Spleen (tissue), 13 donors: ENCODE data around the gene RIPOR1. TPM values are rescaled to one million over a fixed set of nuclear protein-coding genes. Genes with fewer than 3 reads are reported as not detected.
A peak's percentile ranks its signal among the peaks of the same experiment; 100 is the strongest.

Experiments used
- DNase-seq: peaks from one replicate; pipeline ENCODE4 v3.0.0-alpha.2; 2020
- H3K27ac ChIP-seq, 8 donors: fragments of 200-600 bp; sonication (generic) in 7 of 8; 1 replicate in 4 of 8; 2 replicates in 4 of 8; pipeline versions ENCODE4 v1.5.0 to v1.8.0; 2016 to 2021; ENCODE audit warnings: inconsistent platforms in 4 of 8, mild to moderate bottlenecking in 4 of 8, moderate library complexity in 1 of 8
- H3K27me3 ChIP-seq, 7 donors: fragments of 200-600 bp; sonication (generic) in 6 of 7; replicated peaks in 1 of 7; 1 replicate in 4 of 7; 2 replicates in 3 of 7; pipeline versions ENCODE4 v1.5.0 to v1.8.0; 2016 to 2021; ENCODE audit warnings: inconsistent platforms in 3 of 7, mild to moderate bottlenecking in 1 of 7
- H3K36me3 ChIP-seq, 6 donors: fragments of 200-600 bp; sonication (generic) in 5 of 6; 1 replicate in 4 of 6; 2 replicates in 2 of 6; pipeline versions ENCODE4 v1.5.0 to v1.8.0; 2016 to 2021; ENCODE audit warnings: inconsistent platforms in 2 of 6
- H3K4me1 ChIP-seq, 6 donors: fragments of 200-600 bp; sonication (generic) in 5 of 6; 1 replicate in 3 of 6; 2 replicates in 3 of 6; pipeline versions ENCODE4 v1.5.0 to v1.8.0; 2016 to 2021; ENCODE audit warnings: inconsistent platforms in 3 of 6
- H3K4me3 ChIP-seq, 8 donors: fragments of 200-600 bp; sonication (generic) in 7 of 8; 1 replicate in 4 of 8; 2 replicates in 4 of 8; pipeline versions ENCODE4 v1.5.0 to v1.8.0; 2016 to 2021; ENCODE audit warnings: inconsistent platforms in 4 of 8, mild to moderate bottlenecking in 4 of 8, moderate library complexity in 2 of 8
- H3K9me3 ChIP-seq, 8 donors: fragments of 200-600 bp; sonication (generic) in 7 of 8; 1 replicate in 4 of 8; 2 replicates in 4 of 8; pipeline versions ENCODE4 v1.5.0 to v1.8.0; 2016 to 2021; ENCODE audit warnings: inconsistent platforms in 4 of 8
- CTCF ChIP-seq, 11 experiments: fragments of 200-600 bp in 7 of 11; fragments of 450-650 bp in 4 of 11; sonication (generic) in 4 of 11; IDR thresholded peaks in 8 of 11; conservative IDR thresholded peaks in 3 of 11; 1 replicate in 7 of 11; 2 replicates in 4 of 11; pipeline versions ENCODE4 v1.4.0 to v1.8.0; 2016 to 2021; ENCODE audit warnings: antibody characterized with exemption in 11 of 11, inconsistent platforms in 4 of 11, mild to moderate bottlenecking in 1 of 11
- POLR2A ChIP-seq, 3 donors: fragments of 450-650 bp; IDR thresholded peaks; one replicate each; pipeline ENCODE4 v1.5.1; 2017; ENCODE audit warnings: antibody characterized with exemption in 3 of 3, mild to moderate bottlenecking in 1 of 3
- POLR2AphosphoS5 ChIP-seq, 3 donors: sonication (generic); formaldehyde crosslinking; IDR thresholded peaks; one replicate each; pipeline ENCODE4 v1.5.1; 2017; ENCODE audit warnings: antibody characterized with exemption in 3 of 3
- WGBS, 5 donors: extraction: QIAGEN DNeasy Blood & Tissue Kit in 3 of 5; methylation state at CpG; one replicate each; pipeline versions ENCODE4 v1.1.5 to v1.1.7; 2013 to 2018; 5-methylcytosine and 5-hydroxymethylcytosine counted together
- intact Hi-C: fragments of 100-400 bp; cut with DNase I; formaldehyde crosslinking; loops from one replicate; pipeline ENCODE4 v1.15.0; 2023; ENCODE audit warnings: low total_unique reads
- long read RNA-seq, 2 donors: transcript quantifications; one replicate each; lab custom pipeline, GENCODE V29; 2026
- polyA plus RNA-seq, 3 donors: library from polyadenylated mRNA; stranded (reverse); fragments of 200-250 nt; gene quantifications; one replicate each; pipeline ENCODE4 v1.2.1, GENCODE V29; 2013
- total RNA-seq, 7 donors: library from RNA; depleted of rRNA in 3 of 7; stranded (reverse); fragments of >200 nt in 3 of 7; fragmentation: NEBNext Ultra II Directional in 4 of 7; extraction: Animal tissue kit (Norgen Biotek cat#: 25700) in 4 of 7; gene quantifications; one replicate each; pipeline versions ENCODE4 v1.1.0 to v1.2.1, GENCODE V29; 2016 to 2021
- donor health status: healthy with polysubstance abuse.
- donor health status: DM: no; HTN: no; CAD: no; lungs with moderate emphysema.
- donor health status: DM: no; HTN: no; CAD: no.
- donor health status: Bipolar disorder and iron deficiency.
- donor health status: healthy.
- donor health status: DM: no; HTN: no; CAD: no.
- donor health status: DM: yes; HTN: yes; CAD: no.

The RIPOR1 gene
- total RNA-seq (100 to 1,000 TPM; 114 to 242 (median 188) TPM), polyA plus RNA-seq (10 to 100 TPM; 29.9 to 84.7 (median 69.9) TPM)
- long read RNA-seq, donor 1, full-length matches to known transcripts = 2 of 13 reads
- long read RNA-seq, donor 1, partial matches to known transcripts = 11 of 13 reads
- long read RNA-seq, donor 1, other reads (novel, unspliced or antisense) = 0 of 13 reads
- long read RNA-seq, donor 2, partial matches to known transcripts = 14 of 16 reads
- long read RNA-seq, donor 2, other reads (novel, unspliced or antisense) = 0 of 16 reads

GRCh38 chr16:67528222-67528869 is at the start of gene RIPOR1:
Gene RIPOR1 (plus strand): TSS chr16:67528829. CDS start chr16:67538447, 9,618 bp downstream.
- WGBS, 5 donors = 20 to 66% (median 28%) methylated on average over 12 to 45 of the region's 45 CpGs
- TF ChIP-seq POLR2AphosphoS5 (IDR thresholded peaks at IDR 0.05) (no peak), CTCF (IDR thresholded peaks at IDR 0.05 in 8 of 11, conservative IDR thresholded peaks at IDR 0.05 in 3 of 11) (no peak), POLR2A (IDR thresholded peaks at IDR 0.05) (no peak)
- H3K27me3 ChIP-seq = peaks cover 0 to 16% (median 0%) of the 10 kb centered on the region in 7 donors
- peak; percentile 92 for DNase-seq
- H3K27ac ChIP-seq = peak within 1 kb of the TSS; percentile 77 to 95 (median 88)
- peak within 1 kb of the TSS; percentile 70 to 94 (median 79) for H3K4me3 ChIP-seq
- no peaks in the 10 kb centered on the region for H3K9me3 ChIP-seq
- no peaks in the 10 kb centered on the region for H3K36me3 ChIP-seq
- intact Hi-C loops = loop anchor here (10.0 kb wide), 1 partner anchor 276 kb away; the partner anchor contains the start of genes RANBP10 and TSNAXIP1
- H3K4me1 ChIP-seq = peaks cover 29 to 75% (median 49%) of the 10 kb centered on the region in 6 donors

- Histone ChIP-seq H3K36me3 (peaks cover 0 to 38% (median 16%) of the 10 kb centered on the region in 6 donors), H3K27me3 (no peaks in the 10 kb centered on the region), H3K4me3 (peak within 1 kb of the TSS; percentile 67 to 99 (median 88)), H3K4me1 (peaks cover 26 to 91% (median 77%) of the 10 kb centered on the region in 6 donors), H3K27ac (peak within 1 kb of the TSS; percentile 91 to 99 (median 95)), H3K9me3 (no peaks in the 10 kb centered on the region)
- peak; percentile 99 for DNase-seq
- intact Hi-C loops = no loop called here
- TF ChIP-seq POLR2A (IDR thresholded peaks at IDR 0.05) (peak; percentile 45 to 70 (median 48)), CTCF (IDR thresholded peaks at IDR 0.05 in 8 of 11, conservative IDR thresholded peaks at IDR 0.05 in 3 of 11) (peak; percentile 80 to 97 (median 90)), POLR2AphosphoS5 (IDR thresholded peaks at IDR 0.05) (peak; percentile 97 to 99 (median 98))
- 0 to 1% (median 0%) methylated on average over 32 to 57 of the region's 57 CpGs for WGBS, 5 donors
Observed at GRCh38 chr16:67480833-67481560, 47.6 kb upstream of the RIPOR1 start, which contains the start of gene ATP6V0D1. Gene ATP6V0D1 (minus strand): TSS chr16:67481157. CDS start chr16:67481086, 71 bp downstream.

- Histone ChIP-seq H3K4me3 (peak overlapping the region; percentile 67 to 99 (median 88)), H3K9me3 (no peaks in the 10 kb centered on the region), H3K4me1 (peaks cover 26 to 91% (median 77%) of the 10 kb centered on the region in 6 donors), H3K27ac (peak overlapping the region; percentile 91 to 99 (median 95)), H3K36me3 (peaks cover 0 to 37% (median 16%) of the 10 kb centered on the region in 6 donors), H3K27me3 (no peaks in the 10 kb centered on the region)
- intact Hi-C loops = no loop called here
- TF ChIP-seq POLR2AphosphoS5 (IDR thresholded peaks at IDR 0.05) = no peak
- no peak for TF ChIP-seq POLR2A (IDR thresholded peaks at IDR 0.05)
- no peak for TF ChIP-seq CTCF (IDR thresholded peaks at IDR 0.05 in 8 of 11, conservative IDR thresholded peaks at IDR 0.05 in 3 of 11)
- WGBS, 5 donors = 2 to 5% (median 3%) methylated on average over 17 of the region's 17 CpGs
- peak; percentile 88 for DNase-seq
Observed at GRCh38 chr16:67481561-67482232, 46.9 kb upstream of the RIPOR1 start.
